T1000 (cell line): ENCODE data around the gene CBARP.
A peak's percentile ranks its signal among the peaks of the same experiment; 100 is the strongest.
"Not testable (repeated sequence)": the region's sequence is repeated elsewhere in the genome, so short reads cannot be mapped to it uniquely, and the experiment has no call there.

ENCODE experiments used
- DNase-seq: peaks from one replicate; lab custom pipeline; 2025; ENCODE audit warnings: mixed read lengths; lab: John Stamatoyannopoulos, UW

The CBARP gene

GRCh38 chr19:1252221-1252820, 14.5 kb upstream of the CBARP start:
- peak; percentile 93 for DNase-seq

GRCh38 chr19:1251330-1252220, 13.8 kb upstream of the CBARP start:
- DNase-seq = peak; percentile 74

- no peak for DNase-seq
Measured at GRCh38 chr19:1250437-1251260, 12.8 kb upstream of the CBARP start.

- no peak for DNase-seq
Measured at GRCh38 chr19:1249990-1250436, 12.2 kb upstream of the CBARP start.

- peak; percentile 95 for DNase-seq
Measured at GRCh38 chr19:1249298-1249989, 11.6 kb upstream of the CBARP start.

GRCh38 chr19:1248786-1249297, 11.0 kb upstream of the CBARP start:
- no peak for DNase-seq

GRCh38 chr19:1248139-1248785, 10.5 kb upstream of the CBARP start, which contains the start of gene MIDN:
Gene MIDN (plus strand): TSS chr19:1248583. CDS start chr19:1250297, 1,714 bp downstream.
- DNase-seq = peak; percentile 94

GRCh38 chr19:1247748-1248138, 9.9 kb upstream of the CBARP start:
- no peak for DNase-seq

GRCh38 chr19:1246265-1247087, 8.7 kb upstream of the CBARP start:
- not testable (repeated sequence) for DNase-seq

GRCh38 chr19:1245494-1246264, 7.9 kb upstream of the CBARP start:
- no peak for DNase-seq

GRCh38 chr19:1244693-1245451, 7.1 kb upstream of the CBARP start:
- DNase-seq = peak; percentile 52

GRCh38 chr19:1243768-1244692, 6.2 kb upstream of the CBARP start:
- peak; percentile 72 for DNase-seq

GRCh38 chr19:1241417-1242095, 3.8 kb upstream of the CBARP start, which contains the start of gene ATP5F1D:
Gene ATP5F1D (plus strand): TSS chr19:1241751. CDS start chr19:1241851, 100 bp downstream.
- peak; percentile 90 for DNase-seq

GRCh38 chr19:1240925-1241324, 3.1 kb upstream of the CBARP start:
- no peak for DNase-seq

- DNase-seq = peak; percentile 95
Measured at GRCh38 chr19:1239796-1240737, 2.3 kb upstream of the CBARP start.

GRCh38 chr19:1239420-1239795, 1.6 kb upstream of the CBARP start:
- no peak for DNase-seq
